NOMO-1 treated with DMSO at 0.1 percent for 48 hours (cell line): ENCODE results near the gene CLDN22.
"Not testable (repeated sequence)": the region's sequence is repeated elsewhere in the genome, so short reads cannot be mapped to it uniquely, and the experiment has no call there.

ENCODE experiments used
- DNase-seq: peaks from one replicate; lab custom pipeline; 2025; ENCODE audit not compliant: unreplicated experiment; lab: John Stamatoyannopoulos, UW

The CLDN22 gene

DNA sequence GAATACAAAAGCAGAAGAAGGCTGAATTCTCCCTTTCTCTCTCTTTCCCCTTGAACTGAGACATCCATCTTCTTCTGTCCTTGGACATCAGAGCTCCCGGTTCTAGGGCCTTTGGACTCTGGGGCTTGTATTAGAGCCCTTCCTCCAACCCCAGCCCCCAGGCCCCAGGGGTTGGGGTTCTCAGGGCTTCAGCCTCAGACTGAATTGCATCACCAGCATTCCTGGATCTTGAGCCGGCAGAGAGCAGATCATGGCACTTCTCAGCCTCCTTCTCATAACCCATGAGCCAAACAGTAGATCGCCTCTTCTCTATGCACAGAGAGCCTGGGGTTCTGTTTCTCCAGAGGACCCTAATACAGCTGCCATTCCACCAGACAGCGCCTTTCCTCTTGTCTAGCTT, 27.5 kb upstream of the CLDN22 start:
- DNase-seq: no peak

DNA sequence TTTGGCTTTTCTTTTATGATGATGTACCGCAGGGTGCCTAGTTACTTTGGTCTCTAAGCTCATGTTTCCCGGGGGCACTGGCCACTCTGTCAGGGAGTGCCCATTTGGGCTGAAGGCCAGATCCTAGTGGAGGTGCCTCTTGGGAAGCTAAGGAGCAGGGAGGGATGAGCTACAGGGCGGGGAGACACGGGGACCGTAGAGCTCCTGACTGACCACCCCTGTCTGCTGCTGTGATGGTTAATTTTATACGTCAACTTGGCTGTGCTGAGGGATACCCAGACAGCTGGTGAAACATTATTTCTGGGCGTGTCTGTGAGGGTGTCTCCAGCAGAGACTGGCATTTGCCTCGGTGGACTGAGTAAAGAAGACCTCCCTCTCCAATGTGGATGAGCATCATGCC, 27.1 kb upstream of the CLDN22 start:
- no peak for DNase-seq

DNA sequence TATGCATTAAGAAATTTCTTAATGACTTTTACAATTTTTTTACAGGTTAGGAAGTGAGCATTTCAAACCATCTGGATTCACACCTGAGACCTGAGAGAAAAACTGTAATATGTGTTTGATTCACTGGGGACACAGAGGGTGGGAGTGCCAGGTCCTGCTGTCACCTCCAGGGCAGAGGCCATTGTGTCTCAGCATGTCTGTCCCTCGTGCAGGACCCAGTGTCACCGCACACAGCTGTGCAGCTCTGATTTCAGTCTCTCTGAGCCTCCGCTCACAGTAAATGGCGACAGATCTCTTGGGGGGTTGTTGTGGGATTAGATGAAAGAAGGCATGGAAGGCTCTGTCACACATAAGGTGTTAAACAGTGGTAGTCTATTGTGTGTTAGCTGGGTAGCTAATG, 25.2 kb upstream of the CLDN22 start:
- DNase-seq: no peak

DNA sequence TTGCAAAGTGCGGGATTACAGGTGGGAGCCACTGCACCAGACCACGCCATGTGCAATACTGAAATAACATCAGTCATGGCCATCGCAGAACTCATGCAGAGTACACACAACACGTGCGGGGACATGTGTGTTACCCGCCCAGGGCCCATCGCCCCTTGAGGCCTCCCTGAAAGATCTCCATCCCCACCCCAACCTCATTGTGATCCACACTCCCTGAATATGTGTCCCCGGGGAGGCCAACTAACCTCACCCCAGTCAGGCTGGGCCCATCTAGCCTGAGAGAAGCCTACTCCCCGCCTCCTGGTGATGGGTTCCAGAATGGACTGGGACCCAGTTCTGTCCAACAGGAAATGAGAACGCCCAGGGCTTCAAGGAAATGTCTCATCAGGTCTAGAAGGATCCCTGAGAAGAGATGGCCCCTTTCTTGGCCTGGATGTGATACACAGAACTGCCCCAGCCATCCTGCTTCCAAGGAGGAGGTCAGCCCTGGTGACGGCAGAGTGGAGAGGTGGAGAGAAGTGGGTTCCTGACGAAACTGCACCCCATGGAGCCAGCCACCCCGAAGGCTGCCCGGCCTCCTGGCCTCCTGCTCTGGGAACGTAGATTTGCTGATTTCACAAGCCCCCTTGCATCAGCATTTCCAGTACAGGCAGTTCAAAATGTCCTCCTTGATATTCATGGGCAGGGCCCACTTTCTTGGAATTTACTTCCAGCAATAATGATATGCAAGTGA, 24.6 kb upstream of the CLDN22 start:
- DNase-seq: no peak

DNA sequence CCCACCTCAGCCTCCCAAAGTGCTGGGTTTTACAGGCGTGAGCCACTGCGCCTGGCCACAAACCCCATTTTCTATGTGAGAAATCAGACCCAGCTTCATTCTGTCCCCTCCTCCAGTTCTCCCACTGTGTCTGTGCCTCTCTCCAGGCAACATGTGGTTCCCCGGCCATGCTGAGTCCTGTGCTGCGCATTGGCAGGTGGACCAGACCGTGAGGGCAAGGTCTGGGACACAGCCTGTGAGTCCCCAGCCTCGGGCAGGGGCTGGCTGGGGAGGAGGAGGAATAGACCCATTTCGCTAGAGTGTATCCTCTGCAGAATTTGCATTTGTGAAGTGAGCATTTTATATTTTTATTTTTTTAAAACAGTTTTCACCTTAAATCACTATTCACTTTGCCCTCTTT, 23.7 kb upstream of the CLDN22 start:
- DNase-seq: no peak

DNA sequence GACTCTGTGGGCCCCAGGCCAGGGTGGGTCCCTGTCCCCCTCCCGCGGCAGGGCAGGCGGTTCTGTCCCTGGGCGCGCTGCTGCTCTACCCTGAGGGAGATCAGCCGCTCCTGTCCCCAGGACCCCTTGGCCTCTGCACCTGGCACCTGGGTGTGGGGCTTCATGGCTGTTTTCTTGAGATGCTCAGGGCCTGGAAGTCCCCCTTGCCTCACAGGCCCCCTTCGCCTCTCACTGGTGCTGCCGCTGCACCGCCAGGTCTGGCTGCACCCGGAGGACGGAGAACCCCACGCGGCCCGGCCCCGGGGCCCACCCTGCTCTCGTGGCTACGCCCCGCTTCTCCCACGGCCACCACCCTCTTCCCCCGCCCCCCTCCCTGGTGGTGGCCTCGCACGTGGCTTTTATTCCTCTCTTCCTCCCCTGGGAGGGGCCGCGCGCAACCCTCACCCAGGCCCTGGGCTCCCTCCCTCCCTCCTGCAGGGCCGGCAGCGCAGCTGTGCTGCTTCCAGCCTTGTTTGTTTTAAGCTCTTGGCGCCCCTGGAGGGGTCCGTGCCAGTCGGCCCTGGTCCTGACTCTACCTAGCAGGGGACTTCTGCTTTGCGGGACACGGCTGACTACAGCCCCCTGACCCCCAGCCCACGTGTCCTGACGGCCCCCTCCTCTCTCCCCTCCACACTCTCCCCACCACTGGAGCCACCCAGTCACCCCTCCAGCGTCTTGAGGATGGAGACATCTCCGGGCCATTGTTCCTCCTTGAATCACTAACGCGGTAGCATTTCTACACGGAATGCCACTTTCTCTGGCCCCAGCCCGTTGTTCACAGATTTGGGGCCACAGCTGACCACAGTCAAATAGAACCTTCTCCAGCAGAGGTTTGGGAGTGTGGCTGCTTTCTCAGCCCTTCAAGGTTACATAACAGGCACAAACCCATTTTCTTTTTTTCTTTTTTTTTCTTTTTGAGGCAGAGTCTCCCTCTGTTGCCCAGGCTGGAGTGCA, 22.8 kb upstream of the CLDN22 start:
- no peak for DNase-seq

DNA sequence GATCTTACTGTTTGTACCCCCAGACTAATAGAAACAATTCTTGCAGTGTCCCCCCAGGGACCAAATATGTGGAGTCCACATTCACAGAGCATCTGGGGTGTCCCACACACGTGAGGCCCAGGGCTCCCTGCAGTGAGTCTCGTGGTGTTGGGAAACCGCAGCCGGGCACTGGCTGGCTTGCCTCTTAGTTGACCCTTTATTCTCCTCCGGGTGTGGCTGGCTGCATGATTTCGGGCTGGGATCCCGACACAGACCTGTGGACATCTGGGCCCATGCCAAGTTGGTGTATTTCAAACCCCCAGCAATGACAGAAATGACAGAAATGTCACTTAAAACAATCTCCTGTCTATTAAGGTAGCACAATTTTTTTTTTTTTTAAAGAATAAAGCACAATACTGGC, 17.8 kb upstream of the CLDN22 start:
- no peak for DNase-seq

DNA sequence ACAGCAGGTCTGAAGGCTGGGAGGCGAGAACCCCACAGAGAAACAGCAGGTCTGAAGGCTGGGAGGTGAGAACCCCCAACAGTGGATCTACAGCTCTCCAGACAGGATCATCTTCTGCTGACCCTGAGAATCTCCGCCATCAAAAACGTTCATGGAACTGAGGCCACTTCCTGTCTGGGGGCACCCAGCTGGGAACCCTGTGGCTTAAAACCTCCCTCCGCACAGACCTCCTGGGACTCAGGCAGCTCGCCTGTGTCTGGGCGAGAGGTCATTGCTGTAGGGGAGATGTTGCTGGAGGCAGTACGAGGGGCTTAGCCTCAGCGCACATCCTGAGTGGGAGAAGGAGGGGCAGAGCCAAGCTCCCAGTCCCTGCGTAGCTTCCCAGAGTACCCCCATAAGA, 17.3 kb upstream of the CLDN22 start:
- DNase-seq: no peak

DNA sequence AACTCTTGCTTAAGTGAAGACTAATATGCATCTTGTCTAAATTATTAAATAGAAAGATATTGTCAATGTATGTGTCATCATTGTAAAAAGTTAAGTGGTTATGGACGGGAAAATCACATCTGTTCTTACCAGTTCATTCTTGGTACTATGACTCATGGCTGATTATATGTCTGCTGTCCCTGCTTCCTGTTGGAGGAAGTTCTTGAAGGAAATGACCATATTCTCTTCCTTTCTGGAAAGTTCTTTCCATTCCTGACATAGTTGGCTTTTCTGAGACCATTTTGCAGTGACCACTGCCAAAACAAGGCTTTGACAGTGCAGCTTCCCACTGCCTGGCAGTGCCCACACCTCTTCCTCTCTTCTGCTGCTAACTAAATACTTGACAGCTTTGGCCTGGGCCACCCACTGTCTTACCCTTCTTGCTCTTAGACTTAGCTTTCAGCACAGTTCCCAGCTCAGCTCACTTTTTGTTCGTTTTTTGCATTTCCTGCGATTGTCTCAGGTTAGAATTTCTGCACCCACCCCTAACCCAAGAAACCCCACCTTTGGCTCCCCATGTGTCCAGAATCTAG, 15.4 kb upstream of the CLDN22 start:
- DNase-seq: no peak

DNA sequence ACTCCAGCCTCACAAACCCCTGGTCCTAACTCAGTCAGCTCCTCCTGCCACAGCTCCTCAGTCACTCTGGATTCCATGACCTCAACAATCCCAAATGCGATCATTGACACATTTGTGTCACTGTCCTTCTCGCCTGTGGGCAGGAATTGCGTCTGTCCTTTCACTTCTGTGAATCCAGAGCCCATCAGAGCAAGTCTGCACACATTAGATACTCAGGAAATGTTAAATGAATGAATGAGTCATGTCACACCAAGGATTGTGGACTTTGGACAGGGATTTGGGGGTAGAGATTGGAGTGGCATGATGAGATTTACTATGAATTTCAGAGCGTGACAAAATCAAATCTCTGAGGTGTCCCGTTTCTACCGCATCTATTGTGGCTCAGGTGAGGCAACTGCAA, 13.9 kb upstream of the CLDN22 start:
- no peak for DNase-seq

DNA sequence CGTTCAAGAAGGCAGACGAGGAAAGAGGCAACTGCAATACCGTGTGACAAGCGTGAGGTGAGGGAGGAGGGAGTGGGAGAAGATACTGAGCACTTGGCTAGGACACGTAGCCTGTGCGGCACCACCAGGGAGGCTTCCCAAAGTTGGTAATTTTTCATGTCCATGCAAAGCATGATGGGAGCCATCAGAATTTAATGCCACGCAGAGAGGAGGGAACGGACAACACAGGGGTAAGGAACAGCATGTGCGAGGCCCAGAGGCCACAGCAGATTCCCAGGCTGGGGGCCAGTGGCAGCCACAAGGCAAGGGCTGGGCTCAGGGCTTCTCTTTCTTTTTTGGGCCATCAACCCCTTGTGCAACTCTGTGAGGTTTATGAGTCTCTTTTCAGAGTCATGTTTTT, 13.1 kb upstream of the CLDN22 start:
- no peak for DNase-seq

DNA sequence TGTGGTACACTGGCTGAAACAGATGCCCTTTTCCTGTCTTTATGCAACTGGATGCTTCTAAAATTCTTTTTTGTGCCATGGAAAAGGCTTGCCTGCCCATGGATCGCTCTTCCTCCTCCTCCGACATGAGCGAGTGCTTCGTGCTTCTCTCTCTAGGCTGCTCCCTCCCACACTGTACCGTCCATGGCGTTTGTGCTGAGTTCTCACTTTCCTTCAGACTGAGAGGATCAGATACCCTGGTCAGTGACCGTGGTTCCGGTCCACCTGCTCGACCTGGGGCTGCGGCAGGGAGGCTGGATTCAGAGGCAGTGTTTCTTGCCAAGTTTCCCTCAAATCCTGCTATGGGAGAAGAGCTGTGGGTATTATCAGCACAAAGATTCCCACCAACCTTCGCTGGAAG, 12.4 kb upstream of the CLDN22 start:
- DNase-seq: no peak

DNA sequence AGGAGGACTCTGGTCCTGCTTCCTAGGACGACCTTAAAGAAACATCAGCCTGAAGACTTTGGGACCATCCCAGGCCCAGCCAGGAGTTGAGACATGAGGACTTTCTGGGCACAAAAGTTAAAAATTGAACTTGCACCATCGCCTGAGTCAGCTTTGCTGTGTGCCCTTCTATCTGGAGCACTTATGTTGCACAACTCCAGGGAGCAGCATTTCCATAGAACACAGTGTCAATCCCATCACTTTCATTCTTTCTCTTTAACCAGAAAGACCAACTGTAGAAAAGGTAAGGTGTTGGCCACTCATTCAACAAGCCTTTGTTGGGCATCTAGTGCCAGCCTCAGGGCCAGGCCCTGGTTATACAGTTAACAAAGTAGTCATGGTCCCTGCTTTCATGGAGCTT, 10.8 kb upstream of the CLDN22 start:
- no peak for DNase-seq

DNA sequence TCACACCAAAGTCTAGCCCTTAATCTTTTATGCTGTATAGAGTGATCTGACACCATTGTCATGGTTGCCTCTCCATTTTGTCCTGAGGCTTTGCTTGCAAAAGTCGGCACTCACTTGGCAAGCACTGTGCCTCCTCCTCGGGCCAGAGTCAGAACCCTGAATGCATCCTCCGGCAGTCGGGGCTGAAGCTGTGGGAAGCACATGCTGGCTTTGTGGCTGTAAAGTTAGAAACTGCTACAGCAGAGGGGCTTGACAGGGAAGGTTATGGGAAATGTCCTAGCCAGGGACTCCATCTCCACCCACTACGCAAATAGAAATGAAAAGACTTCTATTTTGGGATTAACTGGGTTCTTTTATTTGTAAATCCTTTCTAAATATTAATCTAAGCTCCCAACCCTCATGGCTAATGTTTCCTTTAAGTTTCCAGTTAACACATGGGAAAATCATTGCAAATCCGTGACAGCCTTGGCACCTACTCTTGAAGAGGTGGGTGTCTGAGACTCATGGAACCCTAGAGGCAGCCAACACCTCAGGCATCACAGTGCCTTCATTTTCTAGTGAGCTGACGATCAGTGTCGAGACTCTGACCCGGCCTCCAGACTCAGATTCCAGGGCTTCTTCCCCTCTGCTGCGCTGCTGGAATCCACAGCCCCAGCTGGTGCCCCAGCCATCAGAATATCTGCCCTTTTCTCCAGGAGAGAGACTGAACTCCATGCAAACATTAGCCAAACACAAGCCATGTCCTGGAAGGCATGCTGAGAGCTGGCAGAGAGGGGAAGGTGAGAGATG, 10.1 kb upstream of the CLDN22 start:
- DNase-seq: no peak

DNA sequence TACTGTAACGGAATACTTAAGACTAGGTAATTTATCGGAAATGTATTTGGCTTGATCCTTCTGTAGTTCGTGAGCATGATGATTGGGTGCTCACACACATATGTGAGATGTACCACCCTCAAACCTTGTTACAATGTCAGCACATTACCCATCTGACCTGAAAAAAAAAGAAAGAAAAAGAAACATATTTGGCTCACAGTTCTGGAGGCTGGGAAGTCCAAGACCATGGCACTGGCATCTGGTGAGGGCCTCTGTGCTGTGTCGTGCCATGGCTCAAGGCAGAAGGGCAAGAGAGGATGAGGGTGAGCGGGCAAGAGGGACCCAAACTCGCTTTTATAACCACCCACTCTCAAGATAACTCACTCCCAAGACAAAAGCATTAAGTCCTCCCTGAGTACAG, 9.2 kb upstream of the CLDN22 start:
- DNase-seq: no peak

DNA sequence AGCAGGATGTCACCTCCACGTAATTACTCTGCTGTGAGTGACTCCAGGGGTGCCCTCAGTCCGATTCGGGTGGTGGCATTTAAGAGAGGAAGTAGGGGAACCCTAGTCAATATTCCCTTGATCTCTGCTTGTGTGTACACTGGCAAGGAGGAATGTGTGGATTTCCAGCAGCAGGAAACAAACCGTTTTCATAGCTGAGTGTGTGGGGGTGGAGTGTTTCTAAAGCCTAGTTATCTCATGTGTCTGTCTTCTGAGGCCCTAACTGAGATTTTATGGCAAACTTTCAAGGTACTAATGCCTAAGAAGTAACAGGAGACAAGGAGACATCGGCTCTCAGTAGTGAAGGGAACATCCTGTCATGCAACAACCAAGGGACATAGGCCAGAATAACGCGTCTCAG, 8.8 kb upstream of the CLDN22 start:
- DNase-seq: no peak

DNA sequence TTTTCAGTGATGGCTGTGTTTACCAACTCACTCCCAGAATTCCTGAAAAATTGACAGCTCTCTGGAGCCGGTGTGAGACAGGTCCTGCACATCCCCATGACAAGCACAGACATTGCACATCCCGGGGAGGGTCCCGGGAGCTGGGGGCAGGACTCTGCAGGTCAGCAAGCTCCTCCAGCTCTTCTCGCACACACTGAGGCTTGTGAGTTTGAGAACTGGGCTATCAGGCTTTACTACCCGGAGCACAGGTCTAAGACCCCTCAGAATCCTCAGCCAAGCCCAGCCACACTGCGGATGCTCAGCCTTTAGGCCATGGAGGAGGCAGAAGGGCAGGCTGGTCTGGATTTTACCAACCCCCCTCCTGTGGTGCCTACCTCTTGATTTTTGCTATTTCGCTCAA, 7.8 kb upstream of the CLDN22 start:
- no peak for DNase-seq

DNA sequence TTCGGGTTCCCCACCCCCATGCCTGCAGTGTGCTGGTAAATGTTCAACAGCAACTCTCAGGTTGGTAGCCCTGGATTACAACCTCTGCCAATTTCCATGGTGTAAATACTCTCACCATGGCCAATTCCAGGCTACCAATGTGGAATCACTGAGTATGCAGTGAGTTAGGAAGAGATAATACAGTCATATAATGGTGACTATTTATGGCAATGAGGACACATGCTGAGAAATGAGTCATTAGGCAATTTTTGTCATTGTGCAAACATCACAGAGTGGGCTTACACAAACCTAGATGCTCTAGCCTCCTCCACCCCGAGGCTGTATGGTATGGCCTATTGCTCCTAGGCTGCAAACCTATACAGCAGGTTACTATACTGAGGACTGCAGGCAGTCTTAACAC, 6.8 kb upstream of the CLDN22 start:
- peak; percentile 1 for DNase-seq

DNA sequence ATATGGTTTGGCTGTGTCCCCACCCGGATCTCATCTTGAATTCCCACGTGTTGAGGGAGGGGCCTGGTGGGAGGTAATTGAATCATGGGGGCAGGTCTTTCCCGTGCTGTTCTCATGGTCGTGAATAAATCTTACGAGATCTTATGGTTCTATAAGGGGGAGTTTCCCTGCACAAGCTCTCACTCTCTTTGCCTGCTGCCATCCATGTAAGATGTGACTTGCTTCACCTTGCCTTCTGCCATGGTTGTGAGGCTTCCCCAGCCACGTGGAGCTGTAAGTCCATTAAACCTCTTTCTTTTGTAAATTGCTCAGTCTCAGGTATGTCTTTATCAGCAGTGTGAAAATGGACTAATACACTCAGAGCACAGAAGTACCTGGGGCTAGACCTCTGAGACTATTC, 6.3 kb upstream of the CLDN22 start:
- not testable (repeated sequence) for DNase-seq

DNA sequence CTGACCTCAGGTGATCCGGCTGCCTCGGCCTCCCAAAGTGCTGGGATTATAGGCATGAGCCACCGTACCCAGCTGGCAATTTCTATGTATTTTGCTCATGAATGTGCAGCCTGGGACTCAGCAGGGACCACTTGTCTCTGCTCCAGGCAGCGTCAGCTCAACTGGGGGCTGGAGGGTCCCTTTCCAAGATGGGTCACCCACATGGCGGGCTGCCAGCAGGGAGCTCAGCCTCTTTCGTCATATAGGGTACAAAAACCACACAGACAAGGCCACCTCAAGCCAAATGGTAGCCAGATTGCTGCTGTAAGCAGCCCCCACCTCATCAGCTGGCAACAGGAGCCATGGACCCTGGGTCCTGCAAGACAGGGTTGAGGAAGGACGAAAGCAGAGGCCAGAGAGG, 4.5 kb upstream of the CLDN22 start:
- DNase-seq: no peak

DNA sequence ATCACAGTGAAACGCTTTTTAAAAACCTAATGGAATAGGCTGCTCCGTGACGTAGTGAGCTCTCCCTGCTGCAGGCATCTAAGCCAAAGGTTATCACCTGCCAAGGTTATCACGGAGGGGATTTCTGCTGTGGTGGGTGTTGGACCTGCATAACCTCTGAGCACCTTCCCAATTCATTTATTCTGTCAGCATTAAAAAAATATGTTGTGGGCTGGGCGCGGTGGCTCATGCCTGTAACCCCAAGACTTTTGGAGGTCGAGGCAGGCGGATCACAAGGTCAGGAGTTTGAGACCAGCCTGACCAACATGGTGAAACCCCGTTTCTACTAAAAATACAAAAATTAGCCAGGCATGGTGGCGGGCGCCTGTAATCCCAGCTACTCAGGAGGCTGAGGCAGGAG, 4.0 kb upstream of the CLDN22 start:
- not testable (repeated sequence) for DNase-seq
